ENCODE results near the gene FLOT1.
"Not testable (repeated sequence)": the region's sequence is repeated elsewhere in the genome, so short reads cannot be mapped to it uniquely, and the experiment has no call there.

FLOT1 gene

DNA sequence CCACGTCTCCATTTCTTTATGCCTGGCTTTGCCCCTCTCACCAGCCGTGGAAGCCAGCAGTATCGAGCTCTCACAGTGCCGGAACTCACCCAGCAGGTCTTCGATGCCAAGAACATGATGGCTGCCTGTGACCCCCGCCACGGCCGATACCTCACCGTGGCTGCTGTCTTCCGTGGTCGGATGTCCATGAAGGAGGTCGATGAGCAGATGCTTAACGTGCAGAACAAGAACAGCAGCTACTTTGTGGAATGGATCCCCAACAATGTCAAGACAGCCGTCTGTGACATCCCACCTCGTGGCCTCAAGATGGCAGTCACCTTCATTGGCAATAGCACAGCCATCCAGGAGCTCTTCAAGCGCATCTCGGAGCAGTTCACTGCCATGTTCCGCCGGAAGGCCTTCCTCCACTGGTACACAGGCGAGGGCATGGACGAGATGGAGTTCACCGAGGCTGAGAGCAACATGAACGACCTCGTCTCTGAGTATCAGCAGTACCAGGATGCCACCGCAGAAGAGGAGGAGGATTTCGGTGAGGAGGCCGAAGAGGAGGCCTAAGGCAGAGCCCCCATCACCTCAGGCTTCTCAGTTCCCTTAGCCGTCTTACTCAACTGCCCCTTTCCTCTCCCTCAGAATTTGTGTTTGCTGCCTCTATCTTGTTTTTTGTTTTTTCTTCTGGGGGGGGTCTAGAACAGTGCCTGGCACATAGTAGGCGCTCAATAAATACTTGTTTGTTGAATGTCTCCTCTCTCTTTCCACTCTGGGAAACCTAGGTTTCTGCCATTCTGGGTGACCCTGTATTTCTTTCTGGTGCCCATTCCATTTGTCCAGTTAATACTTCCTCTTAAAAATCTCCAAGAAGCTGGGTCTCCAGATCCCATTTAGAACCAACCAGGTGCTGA lies 18.4 kb downstream of the FLOT1 start:
- Mint-ChIP-seq H3K27ac (peak overlapping the region in 1 of 2 donors; percentile 89), H3K4me3 (peak overlapping the region; percentile 88), H3K4me1 (peaks cover 60% of the 10 kb centered on the region)
- ATAC-seq, H3K9me3 Mint-ChIP-seq, DNase-seq, H3K27me3 Mint-ChIP-seq: not testable (repeated sequence)

DNA sequence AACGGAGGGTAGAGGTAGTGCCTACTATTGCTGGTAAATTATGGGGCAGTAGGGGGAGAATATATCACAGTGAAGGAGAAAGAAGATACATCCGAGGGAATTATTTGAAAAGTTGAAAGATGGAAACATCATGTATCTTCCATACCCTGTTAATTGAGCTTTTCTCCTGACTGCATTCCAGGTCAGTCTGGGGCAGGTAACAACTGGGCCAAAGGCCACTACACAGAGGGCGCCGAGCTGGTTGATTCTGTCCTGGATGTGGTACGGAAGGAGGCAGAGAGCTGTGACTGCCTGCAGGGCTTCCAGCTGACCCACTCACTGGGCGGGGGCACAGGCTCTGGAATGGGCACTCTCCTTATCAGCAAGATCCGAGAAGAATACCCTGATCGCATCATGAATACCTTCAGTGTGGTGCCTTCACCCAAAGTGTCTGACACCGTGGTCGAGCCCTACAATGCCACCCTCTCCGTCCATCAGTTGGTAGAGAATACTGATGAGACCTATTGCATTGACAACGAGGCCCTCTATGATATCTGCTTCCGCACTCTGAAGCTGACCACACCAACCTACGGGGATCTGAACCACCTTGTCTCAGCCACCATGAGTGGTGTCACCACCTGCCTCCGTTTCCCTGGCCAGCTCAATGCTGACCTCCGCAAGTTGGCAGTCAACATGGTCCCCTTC lies 19.2 kb downstream of the FLOT1 start:
- H3K27ac Mint-ChIP-seq: peak overlapping the region in 1 of 2 donors; percentile 99
- H3K4me3 Mint-ChIP-seq: peak overlapping the region; percentile 88
- H3K4me1 Mint-ChIP-seq: peaks cover 68% of the 10 kb centered on the region

DNA sequence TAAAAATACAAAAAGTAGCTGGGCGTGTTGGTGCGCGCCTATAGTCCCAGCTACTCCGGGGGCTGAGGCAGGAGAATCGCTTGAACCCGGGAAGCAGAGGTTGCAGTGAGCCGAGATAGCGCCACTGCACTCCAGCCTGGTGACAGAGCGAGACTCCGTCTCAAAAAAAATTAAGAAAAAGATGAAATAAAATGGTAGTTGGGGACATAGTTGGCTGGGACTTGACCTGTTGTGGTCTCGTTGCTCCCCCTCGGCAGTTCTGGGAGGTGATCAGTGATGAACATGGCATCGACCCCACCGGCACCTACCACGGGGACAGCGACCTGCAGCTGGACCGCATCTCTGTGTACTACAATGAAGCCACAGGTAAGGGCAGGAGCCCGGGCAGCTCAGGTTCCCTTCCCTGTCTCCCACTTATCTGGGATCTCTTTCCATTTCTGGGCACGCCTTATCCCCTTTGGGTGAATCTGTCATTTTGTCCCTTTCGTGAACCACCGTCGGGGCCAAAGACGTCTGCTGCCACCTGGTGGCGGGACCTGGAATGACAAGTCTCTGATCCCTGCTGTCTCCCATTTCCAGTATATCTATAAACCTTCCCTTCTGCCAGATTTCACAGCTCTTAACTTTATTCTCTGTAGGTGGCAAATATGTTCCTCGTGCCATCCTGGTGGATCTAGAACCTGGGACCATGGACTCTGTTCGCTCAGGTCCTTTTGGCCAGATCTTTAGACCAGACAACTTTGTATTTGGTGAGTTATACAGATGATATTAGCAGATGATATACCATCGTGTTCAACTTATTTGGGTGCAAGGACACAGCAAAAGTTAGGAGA lies 20.0 kb downstream of the FLOT1 start:
- peak overlapping the region; percentile 79 to 99 for H3K27ac Mint-ChIP-seq
- no peaks in the 10 kb centered on the region for H3K27me3 Mint-ChIP-seq
- DNase-seq (peak; percentile 80 to 81), ATAC-seq (no peak)
- no peaks in the 10 kb centered on the region for H3K9me3 Mint-ChIP-seq
- peak overlapping the region; percentile 88 for H3K4me3 Mint-ChIP-seq
- H3K4me1 Mint-ChIP-seq: peaks cover 65% of the 10 kb centered on the region

More for the DNA sequence above, 19.2 kb downstream of the FLOT1 start:
- not testable (repeated sequence) for DNase-seq, ATAC-seq, H3K27me3 Mint-ChIP-seq, H3K9me3 Mint-ChIP-seq

DNA sequence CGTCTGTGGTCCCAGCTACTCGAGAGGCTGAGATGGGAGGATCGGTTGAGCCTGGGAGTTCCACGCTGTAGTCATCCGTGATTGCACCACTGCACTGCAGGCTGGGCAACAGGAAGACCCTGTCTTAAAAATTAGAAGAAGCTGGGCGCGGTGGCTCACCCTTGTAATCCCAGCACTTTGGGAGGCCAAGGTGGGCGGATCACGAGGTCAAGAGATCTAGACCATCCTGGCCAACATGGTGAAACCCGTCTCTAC lies 20.5 kb downstream of the FLOT1 start:
- Mint-ChIP-seq H3K4me3 (peak overlapping the region; percentile 88), H3K4me1 (peaks cover 69% of the 10 kb centered on the region), H3K27ac (peak overlapping the region; percentile 79 to 99)
- not testable (repeated sequence) for H3K9me3 Mint-ChIP-seq, ATAC-seq, H3K27me3 Mint-ChIP-seq
- DNase-seq: peak in 1 of 2 donors; percentile 39

DNA sequence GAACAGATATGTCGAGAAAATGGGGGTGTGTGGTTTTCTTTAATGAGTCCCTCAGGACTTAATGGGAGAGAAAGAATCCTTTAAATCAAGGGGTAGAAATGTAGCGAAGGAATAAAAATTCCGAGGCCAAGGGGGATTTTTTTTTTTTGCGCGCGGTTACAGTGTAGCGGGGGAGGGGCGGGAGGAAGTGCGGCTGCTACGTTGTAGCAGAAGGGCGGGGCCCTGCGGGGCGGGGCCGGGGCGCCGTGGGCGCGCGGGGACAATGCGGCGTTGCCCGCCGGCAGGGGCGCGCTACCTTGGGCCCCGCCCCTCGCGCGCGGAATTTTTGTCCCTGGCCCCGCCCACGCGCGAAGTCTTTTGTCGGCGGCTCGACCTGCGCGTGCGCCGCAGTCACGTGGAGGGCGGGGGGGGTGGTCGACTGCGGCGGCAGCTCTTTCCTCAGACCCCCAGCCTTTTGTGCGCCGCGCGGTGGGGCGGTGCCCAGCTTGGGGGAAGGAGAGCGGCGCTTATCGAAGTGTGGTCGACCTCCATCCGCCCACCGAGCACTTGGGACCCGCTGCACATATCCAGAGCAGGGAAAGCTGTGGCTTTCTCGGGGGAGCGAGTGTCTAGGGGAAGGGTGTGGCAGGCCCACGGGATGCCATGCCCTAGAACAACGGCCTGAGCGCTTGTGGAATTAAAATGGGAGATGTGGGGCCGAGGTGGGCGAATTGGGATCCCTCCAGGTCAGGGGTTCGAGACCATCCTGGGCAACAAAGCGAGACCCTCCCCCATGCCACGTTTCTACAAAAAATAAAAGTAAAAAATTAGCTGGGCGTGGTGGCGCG lies 21.1 kb downstream of the FLOT1 start:
- H3K27ac Mint-ChIP-seq: peak overlapping the region; percentile 99
- H3K4me3 Mint-ChIP-seq: peak overlapping the region; percentile 88
- H3K27me3 Mint-ChIP-seq: no peaks in the 10 kb centered on the region
- ATAC-seq (peak; percentile 30), DNase-seq (peak; percentile 94 to 96)
- H3K9me3 Mint-ChIP-seq: no peaks in the 10 kb centered on the region
- peaks cover 75% of the 10 kb centered on the region for H3K4me1 Mint-ChIP-seq

DNA sequence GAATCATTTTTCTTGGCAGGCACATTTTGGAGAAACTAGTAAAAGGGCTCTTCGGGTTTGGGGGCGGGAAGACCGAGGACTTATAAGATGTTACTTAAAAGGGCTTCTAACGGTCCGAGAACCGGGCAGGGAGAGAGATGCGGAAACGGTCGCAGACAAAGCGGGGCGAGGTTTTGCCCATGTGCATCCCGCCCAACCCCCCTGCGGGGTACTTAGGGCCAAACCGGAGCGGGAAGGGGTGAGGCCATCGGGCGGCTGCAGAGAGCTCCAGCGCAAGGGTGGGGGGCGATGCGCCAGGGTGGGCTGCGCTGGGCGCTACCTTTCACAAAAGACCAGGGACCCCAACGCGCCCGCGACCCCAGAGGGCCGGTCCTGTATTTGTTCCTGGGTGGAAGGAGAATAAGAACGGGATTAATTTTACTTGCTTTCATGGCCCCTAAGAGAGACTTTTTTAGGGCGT lies 21.7 kb downstream of the FLOT1 start:
- Mint-ChIP-seq H3K9me3 (no peaks in the 10 kb centered on the region), H3K27ac (peak overlapping the region; percentile 99), H3K4me1 (peaks cover 79% of the 10 kb centered on the region), H3K4me3 (peak overlapping the region; percentile 88), H3K27me3 (no peaks in the 10 kb centered on the region)
- DNase-seq (peak; percentile 65 to 79), ATAC-seq (no peak)

DNA sequence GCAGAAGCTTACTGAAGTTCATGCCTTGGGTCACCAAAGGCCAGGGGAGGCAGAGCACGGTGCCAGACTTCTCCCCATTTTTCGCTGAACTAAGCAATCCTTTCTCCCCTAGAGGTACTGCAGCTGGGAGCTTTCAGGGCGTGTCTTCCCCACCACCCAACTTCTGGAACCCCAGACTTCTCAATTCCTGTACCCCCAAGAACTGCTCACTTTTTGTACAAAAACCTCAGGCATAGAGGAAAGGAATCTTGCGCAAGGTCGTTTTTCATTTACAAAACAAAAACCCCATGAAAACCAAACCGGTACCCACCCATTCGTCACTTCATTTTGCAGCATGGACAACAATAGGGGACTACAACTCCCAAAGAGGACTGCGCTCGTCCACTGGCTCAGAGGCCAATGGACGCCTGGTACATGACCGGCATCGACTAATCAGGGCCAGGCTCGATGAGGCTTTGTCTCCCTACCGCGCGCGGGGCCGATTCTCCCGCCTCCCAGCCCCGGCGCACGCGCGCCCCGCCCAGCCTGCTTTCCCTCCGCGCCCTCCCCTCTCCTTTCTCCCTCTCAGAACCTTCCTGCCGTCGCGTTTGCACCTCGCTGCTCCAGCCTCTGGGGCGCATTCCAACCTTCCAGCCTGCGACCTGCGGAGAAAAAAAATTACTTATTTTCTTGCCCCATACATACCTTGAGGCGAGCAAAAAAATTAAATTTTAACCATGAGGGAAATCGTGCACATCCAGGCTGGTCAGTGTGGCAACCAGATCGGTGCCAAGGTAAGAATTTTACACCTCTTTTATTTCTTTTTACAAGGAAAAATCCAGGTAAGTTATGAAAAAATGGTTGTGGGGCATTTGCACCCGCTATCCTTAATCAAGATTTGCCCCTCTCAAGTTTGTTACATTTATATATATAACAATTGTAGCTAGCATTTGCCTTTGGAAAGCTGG lies 22.4 kb downstream of the FLOT1 start, which contains the start of gene TUBB:
TSS of gene TUBB (plus strand) at position 562 of the 947 bp plus-strand sequence. CDS start at position 717, 155 bp downstream.
- peak; percentile 72 for ATAC-seq
- H3K27me3 Mint-ChIP-seq: no peaks in the 10 kb centered on the region
- peak; percentile 91 to 95 for DNase-seq
- peaks cover 79% of the 10 kb centered on the region for H3K4me1 Mint-ChIP-seq
- H3K27ac Mint-ChIP-seq: peak within 1 kb of the TSS; percentile 99
- peak within 1 kb of the TSS; percentile 88 for H3K4me3 Mint-ChIP-seq
- H3K9me3 Mint-ChIP-seq: no peaks in the 10 kb centered on the region

DNA sequence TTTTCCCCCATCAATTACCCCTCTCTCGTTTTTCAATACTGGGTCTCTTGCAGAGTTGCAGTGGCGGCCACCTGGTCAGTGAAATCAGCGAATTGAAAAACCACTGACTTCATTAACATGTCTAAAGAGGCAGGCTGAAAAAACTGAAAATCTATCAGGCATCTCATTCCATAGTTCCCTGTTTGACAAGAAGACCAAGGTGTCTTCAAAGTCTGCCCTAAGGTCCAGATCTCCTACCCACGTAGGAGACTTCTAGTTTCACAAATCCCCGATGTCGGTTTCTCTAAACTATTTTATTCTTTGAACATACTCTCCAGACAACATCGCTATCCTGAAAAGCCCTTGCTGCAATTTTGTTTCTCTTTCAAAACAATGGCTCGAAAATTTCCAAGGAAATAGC lies 23.1 kb downstream of the FLOT1 start:
- H3K4me3 Mint-ChIP-seq: peak overlapping the region; percentile 88
- ATAC-seq: no peak
- DNase-seq: no peak
- peaks cover 78% of the 10 kb centered on the region for H3K4me1 Mint-ChIP-seq
- no peaks in the 10 kb centered on the region for H3K27me3 Mint-ChIP-seq
- peak overlapping the region; percentile 99 for H3K27ac Mint-ChIP-seq
- no peaks in the 10 kb centered on the region for H3K9me3 Mint-ChIP-seq

DNA sequence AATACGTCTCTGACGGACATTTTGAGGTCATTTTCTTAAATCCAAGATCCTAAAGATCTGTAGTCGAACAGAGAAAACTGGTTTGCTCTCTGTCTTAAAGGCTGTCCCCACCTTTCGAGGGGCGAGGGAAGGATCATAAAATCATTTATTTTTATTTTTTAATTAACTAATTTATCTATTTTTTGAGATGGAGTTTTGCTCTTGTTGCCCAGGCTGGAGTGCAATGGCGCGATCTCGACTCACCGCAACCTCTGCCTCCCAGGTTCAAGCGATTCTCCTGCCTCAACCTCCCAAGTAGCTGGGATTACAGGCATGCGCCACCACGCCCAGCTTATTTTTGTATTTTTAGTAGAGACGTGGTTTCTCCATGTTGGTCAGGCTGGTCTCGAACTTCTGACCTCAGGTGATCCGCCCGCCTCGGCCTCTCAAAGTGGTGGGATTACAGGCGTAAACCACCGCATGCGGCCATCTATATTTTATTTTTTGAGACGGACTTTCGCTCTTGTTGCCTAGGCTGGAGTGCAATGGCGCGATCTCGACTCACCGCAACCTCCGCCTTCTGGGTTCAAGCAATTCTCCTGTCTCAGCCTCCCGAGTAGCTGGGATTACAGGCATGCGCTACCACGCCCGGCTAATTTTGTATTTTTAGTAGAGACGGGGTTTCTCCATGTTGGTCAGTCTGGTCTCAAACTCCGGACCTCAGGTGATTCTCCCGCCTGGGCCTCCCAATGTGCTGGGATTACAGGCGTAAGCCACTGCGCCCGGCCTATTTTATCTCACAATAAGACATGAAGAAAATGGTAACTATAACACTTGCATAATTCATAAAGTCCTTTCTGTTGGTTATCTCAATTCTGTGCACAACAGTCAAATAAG lies 24.4 kb downstream of the FLOT1 start:
- DNase-seq, ATAC-seq, H3K9me3 Mint-ChIP-seq, H3K27me3 Mint-ChIP-seq: not testable (repeated sequence)
- peak overlapping the region; percentile 97 to 100 for H3K27ac Mint-ChIP-seq
- peak overlapping the region; percentile 88 for H3K4me3 Mint-ChIP-seq
- peaks cover 72% of the 10 kb centered on the region for H3K4me1 Mint-ChIP-seq

DNA sequence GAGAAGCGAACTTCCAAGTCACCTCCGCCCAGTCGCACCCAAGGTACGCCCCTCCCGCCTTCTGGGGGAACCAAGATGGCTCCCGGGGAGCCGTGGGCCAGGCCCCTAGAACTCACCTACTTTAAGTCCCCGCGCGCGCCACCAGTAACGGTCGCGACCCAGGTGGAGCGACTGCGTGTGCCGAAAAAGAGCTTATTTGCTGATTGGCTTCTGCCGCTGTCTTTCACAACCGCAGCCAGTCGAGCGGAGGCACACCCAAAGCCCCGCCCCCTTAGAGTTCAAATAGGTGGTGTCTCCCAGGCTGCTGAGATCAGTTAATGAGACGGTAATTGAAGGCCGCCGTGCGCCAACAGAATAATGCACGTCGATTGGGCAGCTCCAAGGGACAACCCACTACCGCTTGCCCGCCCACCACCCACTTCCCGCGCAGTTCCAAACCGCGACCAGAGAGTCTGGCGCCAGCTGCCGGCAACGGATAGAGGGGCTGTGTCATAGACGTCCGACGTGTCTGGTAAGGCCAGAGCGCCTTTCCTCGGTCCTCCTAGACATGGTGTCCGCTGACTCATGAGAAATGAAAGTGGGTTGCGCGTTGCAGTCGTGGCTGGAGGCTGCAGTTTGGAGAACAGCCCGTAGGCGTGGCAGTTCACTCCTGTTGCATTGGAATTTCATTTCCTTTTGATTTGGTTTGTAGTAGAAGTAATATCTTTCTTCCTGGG lies 25.2 kb downstream of the FLOT1 start, which contains the start of gene MDC1:
TSS of gene MDC1 (minus strand) at position 153 of the 716 bp plus-strand sequence. CDS start 2,106 bp downstream, outside the sequence.
- H3K9me3 Mint-ChIP-seq: no peaks in the 10 kb centered on the region
- ATAC-seq (peak; percentile 87), DNase-seq (peak; percentile 99 to 100)
- peak within 1 kb of the TSS; percentile 88 for H3K4me3 Mint-ChIP-seq
- H3K27me3 Mint-ChIP-seq: no peaks in the 10 kb centered on the region
- peak within 1 kb of the TSS; percentile 99 to 100 for H3K27ac Mint-ChIP-seq
- peaks cover 72% of the 10 kb centered on the region for H3K4me1 Mint-ChIP-seq

DNA sequence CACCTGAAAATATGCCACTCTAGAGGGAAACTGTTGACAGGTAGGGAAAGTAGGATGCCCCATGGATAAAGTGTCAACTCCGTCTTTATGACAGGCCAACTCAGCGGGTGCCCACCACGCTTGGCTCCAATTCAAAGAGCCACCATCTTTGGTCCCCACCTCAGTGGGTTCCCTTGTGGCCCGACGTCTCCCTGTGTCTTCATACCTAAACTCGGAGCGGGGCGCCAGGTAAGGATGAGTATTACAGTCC lies 25.7 kb downstream of the FLOT1 start:
- Mint-ChIP-seq H3K9me3 (no peaks in the 10 kb centered on the region), H3K27ac (peak overlapping the region; percentile 99 to 100), H3K27me3 (no peaks in the 10 kb centered on the region), H3K4me1 (peaks cover 73% of the 10 kb centered on the region), H3K4me3 (peak overlapping the region; percentile 88)
- ATAC-seq: no peak
- no peak for DNase-seq

DNA sequence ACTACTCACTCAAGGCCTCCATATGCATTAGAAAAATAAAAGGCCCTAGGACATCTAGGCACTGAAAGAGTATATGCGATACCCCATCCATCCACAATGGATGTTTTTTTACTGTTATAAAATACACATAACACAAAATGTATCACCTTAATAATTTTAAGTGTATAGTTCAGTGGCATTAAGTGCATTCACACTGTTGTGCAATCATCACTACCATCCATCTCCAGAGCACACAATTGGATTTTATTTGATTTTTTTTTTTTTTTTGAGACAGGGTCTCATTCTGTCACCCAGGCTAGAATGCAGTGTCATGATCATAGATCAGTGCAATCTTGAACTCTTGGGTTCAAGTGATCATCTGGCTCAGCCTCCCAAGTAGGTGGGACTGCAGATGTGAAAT lies 28.2 kb downstream of the FLOT1 start:
- H3K4me3 Mint-ChIP-seq: no peak overlapping the region
- no peaks in the 10 kb centered on the region for H3K9me3 Mint-ChIP-seq
- DNase-seq (no peak), ATAC-seq (no peak)
- no peaks in the 10 kb centered on the region for H3K27me3 Mint-ChIP-seq
- H3K4me1 Mint-ChIP-seq: peaks cover 71% of the 10 kb centered on the region
- no peak overlapping the region for H3K27ac Mint-ChIP-seq

Data from stimulated activated naive CD8-positive, alpha-beta T cell treated with anti-CD3 and anti-CD28 coated beads, Interleukin-15, amount 100 ng/mL, for 72 hours (primary cell).